ENCODE data around the gene ESRRB.

ESRRB gene

DNA sequence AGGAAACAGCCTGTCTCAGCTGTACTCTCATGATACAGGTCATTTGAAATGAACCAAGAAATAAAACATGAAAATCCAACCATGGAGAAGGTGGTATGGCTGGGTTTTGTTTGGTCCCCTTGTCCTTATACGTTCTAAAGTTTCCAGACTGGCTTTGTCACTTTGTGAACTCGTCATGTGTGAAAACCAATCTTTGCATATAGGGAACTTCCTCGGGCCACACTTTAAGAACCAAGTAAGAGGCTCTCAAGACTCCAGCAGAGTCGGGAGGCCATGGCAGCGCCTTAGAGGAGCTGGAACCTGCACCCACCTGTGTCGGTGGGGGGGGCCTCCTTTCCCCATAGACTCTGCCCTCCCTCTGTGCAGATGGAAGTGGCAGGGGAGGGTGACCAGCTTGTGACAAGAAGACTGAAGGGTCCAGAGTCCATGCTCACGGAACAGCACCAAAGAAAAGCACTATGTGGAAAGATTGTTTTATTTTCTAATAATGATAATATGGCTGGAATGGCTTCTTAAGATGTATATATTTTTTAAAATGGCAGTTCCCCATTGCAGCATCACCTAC, 125.3 kb downstream of the ESRRB start:
- no peak for ATAC-seq
- TF ChIP-seq SNAI2 (CRISPR knock-in tag; IDR thresholded peaks at IDR 0.05) (no peak), ARNTL (CRISPR knock-in tag; IDR thresholded peaks at IDR 0.05; ENCODE audit: borderline replicate concordance, low read depth) (no peak), OSR1 (CRISPR knock-in tag; IDR thresholded peaks at IDR 0.05) (no peak), PPARA (CRISPR knock-in tag; IDR thresholded peaks at IDR 0.05; ENCODE audit: borderline replicate concordance) (no peak), GLIS3 (CRISPR knock-in tag; IDR thresholded peaks at IDR 0.05) (no peak), BACH2 (CRISPR knock-in tag; IDR thresholded peaks at IDR 0.05; ENCODE audit: borderline replicate concordance) (no peak)
- TF ChIP-seq, protein P1, sequence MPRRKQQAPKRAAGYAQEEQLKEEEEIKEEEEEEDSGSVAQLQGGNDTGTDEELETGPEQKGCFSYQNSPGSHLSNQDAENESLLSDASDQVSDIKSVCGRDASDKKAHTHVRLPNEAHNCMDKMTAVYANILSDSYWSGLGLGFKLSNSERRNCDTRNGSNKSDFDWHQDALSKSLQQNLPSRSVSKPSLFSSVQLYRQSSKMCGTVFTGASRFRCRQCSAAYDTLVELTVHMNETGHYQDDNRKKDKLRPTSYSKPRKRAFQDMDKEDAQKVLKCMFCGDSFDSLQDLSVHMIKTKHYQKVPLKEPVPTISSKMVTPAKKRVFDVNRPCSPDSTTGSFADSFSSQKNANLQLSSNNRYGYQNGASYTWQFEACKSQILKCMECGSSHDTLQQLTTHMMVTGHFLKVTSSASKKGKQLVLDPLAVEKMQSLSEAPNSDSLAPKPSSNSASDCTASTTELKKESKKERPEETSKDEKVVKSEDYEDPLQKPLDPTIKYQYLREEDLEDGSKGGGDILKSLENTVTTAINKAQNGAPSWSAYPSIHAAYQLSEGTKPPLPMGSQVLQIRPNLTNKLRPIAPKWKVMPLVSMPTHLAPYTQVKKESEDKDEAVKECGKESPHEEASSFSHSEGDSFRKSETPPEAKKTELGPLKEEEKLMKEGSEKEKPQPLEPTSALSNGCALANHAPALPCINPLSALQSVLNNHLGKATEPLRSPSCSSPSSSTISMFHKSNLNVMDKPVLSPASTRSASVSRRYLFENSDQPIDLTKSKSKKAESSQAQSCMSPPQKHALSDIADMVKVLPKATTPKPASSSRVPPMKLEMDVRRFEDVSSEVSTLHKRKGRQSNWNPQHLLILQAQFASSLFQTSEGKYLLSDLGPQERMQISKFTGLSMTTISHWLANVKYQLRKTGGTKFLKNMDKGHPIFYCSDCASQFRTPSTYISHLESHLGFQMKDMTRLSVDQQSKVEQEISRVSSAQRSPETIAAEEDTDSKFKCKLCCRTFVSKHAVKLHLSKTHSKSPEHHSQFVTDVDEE (CRISPR knock-in tag; IDR thresholded peaks at IDR 0.05) = no peak
- TF ChIP-seq, protein P2, sequence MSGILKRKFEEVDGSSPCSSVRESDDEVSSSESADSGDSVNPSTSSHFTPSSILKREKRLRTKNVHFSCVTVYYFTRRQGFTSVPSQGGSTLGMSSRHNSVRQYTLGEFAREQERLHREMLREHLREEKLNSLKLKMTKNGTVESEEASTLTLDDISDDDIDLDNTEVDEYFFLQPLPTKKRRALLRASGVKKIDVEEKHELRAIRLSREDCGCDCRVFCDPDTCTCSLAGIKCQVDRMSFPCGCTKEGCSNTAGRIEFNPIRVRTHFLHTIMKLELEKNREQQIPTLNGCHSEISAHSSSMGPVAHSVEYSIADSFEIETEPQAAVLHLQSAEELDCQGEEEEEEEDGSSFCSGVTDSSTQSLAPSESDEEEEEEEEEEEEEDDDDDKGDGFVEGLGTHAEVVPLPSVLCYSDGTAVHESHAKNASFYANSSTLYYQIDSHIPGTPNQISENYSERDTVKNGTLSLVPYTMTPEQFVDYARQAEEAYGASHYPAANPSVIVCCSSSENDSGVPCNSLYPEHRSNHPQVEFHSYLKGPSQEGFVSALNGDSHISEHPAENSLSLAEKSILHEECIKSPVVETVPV (CRISPR knock-in tag; IDR thresholded peaks at IDR 0.05) = no peak

- no peak for TF ChIP-seq ESRRG (CRISPR knock-in tag; IDR thresholded peaks at IDR 0.05)
- TF ChIP-seq TOX (CRISPR knock-in tag; IDR thresholded peaks at IDR 0.05; ENCODE audit: borderline replicate concordance) = no peak
- TF ChIP-seq, protein P3, sequence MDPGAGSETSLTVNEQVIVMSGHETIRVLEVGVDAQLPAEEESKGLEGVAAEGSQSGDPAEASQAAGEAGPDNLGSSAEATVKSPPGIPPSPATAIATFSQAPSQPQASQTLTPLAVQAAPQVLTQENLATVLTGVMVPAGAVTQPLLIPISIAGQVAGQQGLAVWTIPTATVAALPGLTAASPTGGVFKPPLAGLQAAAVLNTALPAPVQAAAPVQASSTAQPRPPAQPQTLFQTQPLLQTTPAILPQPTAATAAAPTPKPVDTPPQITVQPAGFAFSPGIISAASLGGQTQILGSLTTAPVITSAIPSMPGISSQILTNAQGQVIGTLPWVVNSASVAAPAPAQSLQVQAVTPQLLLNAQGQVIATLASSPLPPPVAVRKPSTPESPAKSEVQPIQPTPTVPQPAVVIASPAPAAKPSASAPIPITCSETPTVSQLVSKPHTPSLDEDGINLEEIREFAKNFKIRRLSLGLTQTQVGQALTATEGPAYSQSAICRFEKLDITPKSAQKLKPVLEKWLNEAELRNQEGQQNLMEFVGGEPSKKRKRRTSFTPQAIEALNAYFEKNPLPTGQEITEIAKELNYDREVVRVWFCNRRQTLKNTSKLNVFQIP (CRISPR knock-in tag; IDR thresholded peaks at IDR 0.05; ENCODE audit: borderline replicate concordance, low read depth) = no peak
- TF ChIP-seq ZC3H10 (CRISPR knock-in tag; IDR thresholded peaks at IDR 0.05) = no peak
- no peak for TF ChIP-seq ZNF565 (CRISPR knock-in tag; conservative IDR thresholded peaks at IDR 0.05; ENCODE audit: low read depth)
- no peak for TF ChIP-seq PPARA (CRISPR knock-in tag; IDR thresholded peaks at IDR 0.05; ENCODE audit: borderline replicate concordance)
- TF ChIP-seq, protein P2 (CRISPR knock-in tag; IDR thresholded peaks at IDR 0.05) = no peak
- TF ChIP-seq ZNF8 (CRISPR knock-in tag; IDR thresholded peaks at IDR 0.05) = no peak
- no peak for TF ChIP-seq BACH2 (CRISPR knock-in tag; IDR thresholded peaks at IDR 0.05; ENCODE audit: borderline replicate concordance)
- no peak for TF ChIP-seq GLIS3 (CRISPR knock-in tag; IDR thresholded peaks at IDR 0.05)
- TF ChIP-seq, protein P1 (CRISPR knock-in tag; IDR thresholded peaks at IDR 0.05) = no peak
- no peak for TF ChIP-seq ZFP3 (CRISPR knock-in tag; IDR thresholded peaks at IDR 0.05)
- no peak for TF ChIP-seq PATZ1 (CRISPR knock-in tag; IDR thresholded peaks at IDR 0.05; ENCODE audit: borderline replicate concordance)
- no peak for TF ChIP-seq TCF4 (CRISPR knock-in tag; IDR thresholded peaks at IDR 0.05; ENCODE audit: borderline replicate concordance)
- no peak for TF ChIP-seq ISL1 (CRISPR knock-in tag; IDR thresholded peaks at IDR 0.05)
- no peak for TF ChIP-seq RARB (CRISPR knock-in tag; IDR thresholded peaks at IDR 0.05)
- TF ChIP-seq SNAI2 (CRISPR knock-in tag; IDR thresholded peaks at IDR 0.05) = no peak
- no peak for ATAC-seq
Observed at GRCh38 chr14:76502219-76502618, 126.3 kb downstream of the ESRRB start.
